Measurements from ENCODE around the gene PALLD.

The PALLD gene

DNA sequence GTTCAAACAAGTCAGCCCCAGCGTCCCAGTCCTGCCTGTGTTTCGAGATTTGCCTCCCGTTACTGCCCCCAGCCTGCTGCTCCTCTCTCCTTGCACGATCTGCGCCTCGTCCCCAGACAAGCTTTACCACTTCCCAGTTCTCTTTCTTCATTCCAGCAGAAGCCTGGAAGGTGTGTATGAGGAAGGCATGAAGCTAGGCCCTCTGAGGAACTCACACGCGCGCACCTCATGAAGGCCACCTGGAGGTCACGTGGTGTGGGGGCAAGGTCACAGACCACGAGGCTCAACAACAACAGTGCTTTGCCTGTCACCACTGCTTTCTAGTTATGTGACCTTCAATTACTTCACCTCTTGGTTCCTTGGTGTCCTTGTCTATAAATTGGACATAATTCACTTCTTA lies 181.0 kb downstream of the PALLD start:
- Histone ChIP-seq H3K79me2 (ENCODE audit: insufficient read depth, low read length) (no peaks in the 10 kb centered on the region), H3K36me3 (ENCODE audit: insufficient read depth, low read length) (no peaks in the 10 kb centered on the region), H3K9me3 (ENCODE audit: insufficient read depth, low read length, severe bottlenecking) (no peaks in the 10 kb centered on the region), H3K9ac (ENCODE audit: low read depth, low read length) (no peak overlapping the region), H4K20me1 (ENCODE audit: insufficient read depth, low read length) (no peaks in the 10 kb centered on the region), H2AFZ (ENCODE audit: low read depth, low read length) (no peak overlapping the region), H3K4me1 (ENCODE audit: insufficient read depth, low read length) (no peaks in the 10 kb centered on the region), H3K4me3 (ENCODE audit: low read depth in 1 of 2, low read length in 2 of 2) (no peak overlapping the region), H3K4me2 (ENCODE audit: insufficient read depth, low read length) (no peak overlapping the region), H3K27me3 (ENCODE audit: insufficient read depth, low read length, poor library complexity) (peaks cover 7% of the 10 kb centered on the region), H3K27ac (ENCODE audit: low read length) (no peak overlapping the region)
- no peak for DNase-seq
- TF ChIP-seq EZH2 (IDR thresholded peaks at IDR 0.05; ENCODE audit: borderline replicate concordance, low read depth, low read length, severe bottlenecking), result no peak
- TF ChIP-seq, protein P1, sequence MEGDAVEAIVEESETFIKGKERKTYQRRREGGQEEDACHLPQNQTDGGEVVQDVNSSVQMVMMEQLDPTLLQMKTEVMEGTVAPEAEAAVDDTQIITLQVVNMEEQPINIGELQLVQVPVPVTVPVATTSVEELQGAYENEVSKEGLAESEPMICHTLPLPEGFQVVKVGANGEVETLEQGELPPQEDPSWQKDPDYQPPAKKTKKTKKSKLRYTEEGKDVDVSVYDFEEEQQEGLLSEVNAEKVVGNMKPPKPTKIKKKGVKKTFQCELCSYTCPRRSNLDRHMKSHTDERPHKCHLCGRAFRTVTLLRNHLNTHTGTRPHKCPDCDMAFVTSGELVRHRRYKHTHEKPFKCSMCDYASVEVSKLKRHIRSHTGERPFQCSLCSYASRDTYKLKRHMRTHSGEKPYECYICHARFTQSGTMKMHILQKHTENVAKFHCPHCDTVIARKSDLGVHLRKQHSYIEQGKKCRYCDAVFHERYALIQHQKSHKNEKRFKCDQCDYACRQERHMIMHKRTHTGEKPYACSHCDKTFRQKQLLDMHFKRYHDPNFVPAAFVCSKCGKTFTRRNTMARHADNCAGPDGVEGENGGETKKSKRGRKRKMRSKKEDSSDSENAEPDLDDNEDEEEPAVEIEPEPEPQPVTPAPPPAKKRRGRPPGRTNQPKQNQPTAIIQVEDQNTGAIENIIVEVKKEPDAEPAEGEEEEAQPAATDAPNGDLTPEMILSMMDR (IDR thresholded peaks at IDR 0.05; ENCODE audit: borderline replicate concordance, extremely low read depth, low read length, poor library complexity, severe bottlenecking), result no peak
- ATAC-seq (ENCODE audit: insufficient read depth, low read depth), result no peak

DNA sequence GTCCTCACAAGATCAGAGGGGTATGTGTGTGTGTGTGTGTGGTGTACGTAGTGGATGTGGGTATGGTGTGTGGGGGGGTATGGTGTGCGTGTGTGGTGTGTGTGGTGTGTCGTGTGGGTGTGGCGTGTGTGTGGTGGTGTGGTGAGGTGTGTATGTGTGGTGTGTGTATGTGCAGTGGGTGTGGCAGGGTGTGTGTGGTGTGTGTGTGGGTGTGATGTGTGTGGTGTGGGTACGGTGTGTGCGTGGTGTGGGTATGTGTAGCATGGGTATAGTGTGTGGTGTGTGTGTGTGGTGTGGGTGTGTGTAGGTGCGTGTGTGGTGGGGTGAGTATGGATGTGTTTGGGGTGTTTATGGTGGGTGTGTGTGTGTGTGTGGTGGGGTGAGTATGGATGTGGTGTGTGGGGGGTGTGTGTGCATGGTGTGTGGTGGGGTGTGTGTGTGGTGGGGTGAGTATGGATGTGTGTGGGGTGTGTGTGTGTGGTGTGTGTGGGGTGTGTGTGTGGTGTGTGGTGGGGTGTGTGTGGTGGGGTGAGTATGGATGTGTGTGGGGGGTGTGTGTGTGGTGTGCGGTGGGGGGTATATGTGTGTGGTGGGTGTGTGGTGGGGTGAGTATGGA lies 182.0 kb downstream of the PALLD start:
- H3K9ac ChIP-seq (ENCODE audit: low read depth, low read length), result no peak overlapping the region
- no peaks in the 10 kb centered on the region for H4K20me1 ChIP-seq (ENCODE audit: insufficient read depth, low read length)
- H3K9me3 ChIP-seq (ENCODE audit: insufficient read depth, low read length, severe bottlenecking), result no peaks in the 10 kb centered on the region
- no peak overlapping the region for H3K4me3 ChIP-seq (ENCODE audit: low read depth in 1 of 2, low read length in 2 of 2)
- peaks cover 4% of the 10 kb centered on the region for H3K27me3 ChIP-seq (ENCODE audit: insufficient read depth, low read length, poor library complexity)
- TF ChIP-seq, protein P1 (IDR thresholded peaks at IDR 0.05; ENCODE audit: borderline replicate concordance, extremely low read depth, low read length, poor library complexity, severe bottlenecking), result no peak
- no peak for TF ChIP-seq EZH2 (IDR thresholded peaks at IDR 0.05; ENCODE audit: borderline replicate concordance, low read depth, low read length, severe bottlenecking)
- no peaks in the 10 kb centered on the region for H3K79me2 ChIP-seq (ENCODE audit: insufficient read depth, low read length)
- no peaks in the 10 kb centered on the region for H3K36me3 ChIP-seq (ENCODE audit: insufficient read depth, low read length)
- DNase-seq (no peak), ATAC-seq (ENCODE audit: insufficient read depth, low read depth) (no peak)
- H3K4me1 ChIP-seq (ENCODE audit: insufficient read depth, low read length), result no peaks in the 10 kb centered on the region
- H3K4me2 ChIP-seq (ENCODE audit: insufficient read depth, low read length), result no peak overlapping the region
- H3K27ac ChIP-seq (ENCODE audit: low read length), result no peak overlapping the region
- H2AFZ ChIP-seq (ENCODE audit: low read depth, low read length), result no peak overlapping the region

DNA sequence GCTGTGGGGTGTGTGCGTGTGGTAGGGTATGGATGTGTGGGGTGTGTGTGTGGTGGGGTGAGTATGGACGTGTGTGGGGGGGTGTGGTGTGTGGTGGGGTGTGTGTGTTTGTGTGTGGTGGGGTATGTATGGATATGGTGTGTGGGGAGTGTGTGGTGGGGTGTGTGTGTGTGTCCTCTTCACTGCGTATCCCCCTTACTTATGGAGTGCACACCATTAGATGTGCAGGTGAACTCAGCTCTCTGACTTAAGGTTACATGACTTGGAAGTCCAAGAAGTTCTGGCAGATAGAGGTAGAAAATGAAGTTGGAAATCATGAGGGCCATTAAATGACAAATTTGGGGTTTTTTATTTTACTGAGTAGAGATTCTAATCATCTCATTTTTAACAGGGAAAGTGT lies 182.5 kb downstream of the PALLD start:
- no peak overlapping the region for H2AFZ ChIP-seq (ENCODE audit: low read depth, low read length)
- H3K4me1 ChIP-seq (ENCODE audit: insufficient read depth, low read length), result no peaks in the 10 kb centered on the region
- peaks cover 4% of the 10 kb centered on the region for H3K27me3 ChIP-seq (ENCODE audit: insufficient read depth, low read length, poor library complexity)
- H3K36me3 ChIP-seq (ENCODE audit: insufficient read depth, low read length), result no peaks in the 10 kb centered on the region
- no peaks in the 10 kb centered on the region for H4K20me1 ChIP-seq (ENCODE audit: insufficient read depth, low read length)
- DNase-seq (no peak), ATAC-seq (ENCODE audit: insufficient read depth, low read depth) (no peak)
- TF ChIP-seq, protein P1 (IDR thresholded peaks at IDR 0.05; ENCODE audit: borderline replicate concordance, extremely low read depth, low read length, poor library complexity, severe bottlenecking), result no peak
- TF ChIP-seq EZH2 (IDR thresholded peaks at IDR 0.05; ENCODE audit: borderline replicate concordance, low read depth, low read length, severe bottlenecking), result no peak
- H3K9me3 ChIP-seq (ENCODE audit: insufficient read depth, low read length, severe bottlenecking), result no peaks in the 10 kb centered on the region
- H3K4me2 ChIP-seq (ENCODE audit: insufficient read depth, low read length), result no peak overlapping the region
- H3K79me2 ChIP-seq (ENCODE audit: insufficient read depth, low read length), result no peaks in the 10 kb centered on the region
- H3K9ac ChIP-seq (ENCODE audit: low read depth, low read length), result no peak overlapping the region
- H3K4me3 ChIP-seq (ENCODE audit: low read depth in 1 of 2, low read length in 2 of 2), result no peak overlapping the region
- H3K27ac ChIP-seq (ENCODE audit: low read length), result no peak overlapping the region
